CD4-positive, alpha-beta T cell treated with Interleukin-2 at 100 ng/mL for 4 hours (primary cell): ENCODE results near the gene CYGB.

ENCODE experiments used
- DNase-seq: peaks from one replicate; pipeline ENCODE4 v3.0.0-alpha.2; 2020; ENCODE audit warnings: low spot score

The CYGB gene

GRCh38 chr17:76478730-76479514 is 58.6 kb downstream of the CYGB start:
- DNase-seq, result no peak

- no peak for DNase-seq
These were observed 59.4 kb downstream of the CYGB start for GRCh38 chr17:76478097-76478496.

GRCh38 chr17:76477576-76477975 is 59.9 kb downstream of the CYGB start:
- DNase-seq, result no peak
